Measurements from ENCODE around the gene LLGL2.

Gene LLGL2

GRCh38 chr17:75607086-75607485 lies 81.6 kb downstream of the LLGL2 start:
- TF ChIP-seq CTCF (IDR thresholded peaks at IDR 0.05), result no peak

DNA sequence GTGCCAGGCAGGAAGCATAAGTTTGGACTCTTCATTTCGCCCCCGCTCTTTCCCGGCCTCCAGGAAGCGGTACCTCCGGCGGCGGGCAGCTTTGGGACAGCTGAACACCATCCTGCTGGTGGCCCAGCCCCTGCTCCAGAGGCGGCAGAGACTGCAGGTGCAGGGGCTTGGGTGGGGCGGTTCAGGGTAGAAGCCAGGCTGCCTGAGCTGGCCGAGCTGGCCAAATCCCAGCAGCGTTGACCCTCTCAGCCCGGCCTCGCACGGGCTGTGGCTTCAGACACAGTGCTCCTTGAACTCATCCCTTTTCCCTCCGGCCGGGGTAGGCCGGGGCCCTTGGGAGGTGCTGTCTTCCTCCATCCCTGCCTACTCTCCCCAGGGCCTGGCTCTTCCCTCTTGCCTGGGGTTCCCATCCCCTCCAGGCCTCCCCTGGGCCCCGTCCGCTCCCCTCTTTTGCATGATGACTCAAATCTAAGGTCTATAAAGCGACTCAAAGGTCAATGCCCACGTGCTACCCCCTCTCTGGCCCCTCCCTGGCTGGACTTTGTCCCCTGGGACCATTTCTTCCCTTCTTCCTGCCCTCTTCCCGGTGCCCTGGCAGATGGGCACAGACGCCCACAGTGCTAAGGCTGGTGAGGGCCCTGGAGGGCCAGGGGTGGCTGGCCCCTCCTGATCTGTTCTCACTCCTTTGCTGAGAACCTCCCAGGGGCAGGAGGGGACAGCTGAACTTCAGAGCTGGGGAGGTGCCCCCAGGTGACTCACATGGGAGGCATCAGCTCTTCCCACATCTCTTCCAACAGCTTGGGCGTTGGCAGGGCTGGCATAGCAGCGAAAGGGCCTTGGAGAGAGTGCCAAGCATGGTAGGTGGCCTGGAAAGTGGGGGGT lies 84.8 kb downstream of the LLGL2 start:
- TF ChIP-seq CTCF (IDR thresholded peaks at IDR 0.05), result no peak

- no peak for TF ChIP-seq CTCF (IDR thresholded peaks at IDR 0.05)
Observed at GRCh38 chr17:75611851-75612429, 86.4 kb downstream of the LLGL2 start.

GRCh38 chr17:75612906-75613626 lies 87.6 kb downstream of the LLGL2 start:
- TF ChIP-seq CTCF (IDR thresholded peaks at IDR 0.05), result no peak

DNA sequence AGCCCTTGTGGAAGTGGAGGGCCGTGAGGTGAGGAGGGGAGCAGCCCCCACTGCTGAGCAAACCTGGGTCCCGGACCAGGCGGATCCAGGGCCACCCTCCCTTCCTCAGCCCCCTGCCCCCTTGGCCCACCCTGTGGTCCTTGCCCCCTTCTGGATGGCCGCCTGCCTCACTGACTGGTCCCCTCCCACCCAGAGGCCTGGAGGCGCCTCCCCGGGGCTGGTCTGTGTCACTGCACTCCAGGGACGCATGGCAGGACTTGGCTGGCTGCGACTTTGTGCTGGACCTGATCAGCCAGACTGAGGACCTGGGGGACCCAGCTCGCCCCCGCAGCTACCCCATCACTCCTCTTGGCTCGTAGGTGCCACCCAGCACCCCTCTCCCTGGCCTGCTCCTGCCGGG lies 88.5 kb downstream of the LLGL2 start:
- TF ChIP-seq CTCF (IDR thresholded peaks at IDR 0.05), result no peak

DNA sequence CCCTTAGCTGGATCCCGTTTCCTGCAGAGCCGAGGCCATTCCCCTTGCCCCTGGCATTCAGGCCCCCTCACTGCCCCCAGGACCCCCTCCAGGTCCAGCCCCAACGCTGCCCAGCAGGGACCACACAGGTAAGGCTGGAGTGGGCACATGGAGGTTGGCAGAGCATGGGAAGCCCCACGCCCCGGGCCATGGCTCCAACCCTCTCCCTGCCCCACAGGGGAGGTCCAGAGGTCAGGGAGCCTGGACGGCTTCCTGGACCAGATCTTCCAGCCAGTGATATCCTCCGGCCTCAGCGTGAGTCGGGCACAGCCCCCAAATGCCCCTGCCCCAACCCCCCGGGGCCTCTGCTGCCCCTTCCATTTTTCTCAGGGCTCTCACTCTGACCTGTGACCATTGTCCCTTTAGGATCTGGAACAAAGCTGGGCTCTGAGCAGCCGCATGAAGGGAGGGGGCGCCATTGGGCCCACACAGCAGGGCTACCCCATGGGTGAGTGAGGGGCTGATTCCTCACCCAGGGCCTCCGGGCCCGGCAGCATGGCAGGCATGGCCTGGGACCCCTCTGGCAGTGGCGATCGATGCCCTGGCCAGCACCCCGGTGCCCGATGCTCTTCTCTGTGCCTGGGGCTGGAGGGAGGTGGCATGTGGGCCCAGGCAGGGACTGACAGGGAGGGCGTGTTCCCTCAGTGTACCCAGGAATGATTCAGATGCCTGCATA lies 89.2 kb downstream of the LLGL2 start:
- no peak for TF ChIP-seq CTCF (IDR thresholded peaks at IDR 0.05)

DNA sequence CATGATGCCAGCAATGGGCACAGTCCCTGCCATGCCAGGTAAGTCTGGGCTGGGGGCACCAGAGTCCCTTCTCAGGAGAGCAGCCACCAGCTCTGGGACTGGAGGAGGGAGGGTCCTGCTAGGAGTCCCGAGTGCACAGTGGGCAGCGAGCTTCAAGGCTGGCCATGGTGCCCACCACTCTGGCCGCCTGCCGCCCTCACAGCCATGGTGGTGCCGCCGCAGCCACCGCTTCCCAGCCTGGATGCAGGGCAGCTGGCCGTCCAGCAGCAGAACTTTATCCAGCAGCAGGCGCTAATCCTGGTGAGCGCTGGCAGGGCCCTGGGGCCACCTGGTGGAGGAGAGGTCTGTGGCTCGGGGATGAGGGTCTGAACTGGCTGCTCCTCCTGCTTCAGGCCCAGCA lies 89.8 kb downstream of the LLGL2 start:
- TF ChIP-seq CTCF (IDR thresholded peaks at IDR 0.05), result no peak
